Tongue (tissue), 2 donors: ENCODE data around the gene JMJD6. TPM values are rescaled to one million over a fixed set of nuclear protein-coding genes. Genes with fewer than 3 reads are reported as not detected.
"Not testable (repeated sequence)": the region's sequence is repeated elsewhere in the genome, so short reads cannot be mapped to it uniquely, and the experiment has no call there.

Experiments used
- DNase-seq: peaks from one replicate; pipeline ENCODE4 v3.0.0-alpha.2; 2015
- total RNA-seq: library from RNA; depleted of rRNA; stranded (reverse); fragments of >200 nt; gene quantifications from one replicate; pipeline ENCODE4 v1.2.3, GENCODE V29; 2014

JMJD6 gene
- 23.0 TPM for total RNA-seq

DNA sequence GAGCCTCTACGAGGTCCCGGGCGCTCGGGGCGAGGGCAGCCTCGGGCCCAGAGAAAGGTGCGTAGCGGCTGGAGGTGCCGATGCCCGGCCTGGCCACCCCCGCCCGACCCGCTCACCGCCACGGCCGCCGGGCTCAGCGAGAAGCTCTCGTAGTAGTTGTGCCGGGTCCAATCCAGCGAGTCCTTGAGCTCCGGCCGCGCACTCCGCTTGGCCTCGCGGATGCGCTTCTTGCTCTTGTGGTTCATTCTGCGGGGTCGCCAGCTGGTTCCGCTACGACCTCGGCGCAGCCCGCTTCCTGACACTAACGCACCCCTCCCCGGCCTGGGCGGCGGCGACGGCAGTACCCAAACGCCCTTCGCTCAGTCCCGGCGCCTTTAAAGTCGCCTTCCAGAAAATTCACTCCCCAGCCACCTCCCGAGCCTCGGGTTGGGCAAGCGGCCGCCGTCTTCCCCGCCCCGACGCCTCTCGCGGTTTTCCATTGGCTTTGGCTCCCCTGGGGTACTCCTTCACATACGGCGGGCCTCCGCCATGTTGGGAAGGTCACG lies at the start of gene JMJD6:
TSS of gene JMJD6 (minus strand) at position 376 of the 545 bp plus-strand sequence. CDS start at position 245, 131 bp downstream.
- DNase-seq = peak; percentile 98

GRCh38 chr17:76775021-76775600 lies 48.7 kb upstream of the JMJD6 start:
- DNase-seq = no peak

GRCh38 chr17:76772842-76773525 lies 46.6 kb upstream of the JMJD6 start:
- peak; percentile 73 for DNase-seq

DNA sequence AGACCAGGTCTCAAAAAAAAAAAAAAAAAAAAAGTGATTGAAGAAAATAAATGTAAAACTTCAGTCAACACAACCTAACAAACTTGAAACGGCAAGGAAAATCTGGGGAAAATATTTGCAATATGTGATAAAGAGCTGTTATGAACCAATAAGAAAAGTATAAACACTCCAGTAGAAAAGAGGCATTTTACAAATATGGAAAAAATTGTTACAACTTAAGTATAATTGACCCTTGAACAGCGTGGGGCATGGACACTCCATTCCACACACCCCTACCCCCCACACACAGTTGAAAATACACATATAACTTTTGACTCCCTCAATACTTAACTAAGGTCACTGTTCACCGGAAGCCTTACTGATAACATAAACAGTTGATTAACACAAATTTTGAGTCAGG lies 32.2 kb upstream of the JMJD6 start:
- no peak for DNase-seq

- DNase-seq = no peak
Measured at GRCh38 chr17:76757256-76757655, 30.9 kb upstream of the JMJD6 start.

DNA sequence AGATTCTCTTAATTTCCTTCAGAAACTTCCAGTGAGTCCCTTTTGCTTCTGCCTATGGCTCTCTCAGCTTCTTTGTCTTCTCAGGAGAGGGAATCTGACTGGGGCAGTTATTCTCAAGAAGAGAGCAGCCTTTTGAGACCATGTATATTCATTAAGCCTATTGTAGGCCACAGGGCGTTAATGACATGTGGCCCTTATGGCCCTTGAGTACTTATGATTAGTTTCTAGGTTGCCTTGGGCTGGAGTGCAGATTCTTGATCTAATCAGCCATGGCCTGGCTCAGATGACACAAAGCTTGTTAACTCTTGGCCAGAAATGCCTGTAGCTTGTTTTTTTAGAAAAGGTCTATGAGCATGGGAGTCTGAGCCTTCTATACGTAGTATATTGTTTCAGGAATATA lies 28.9 kb upstream of the JMJD6 start:
- DNase-seq = no peak

GRCh38 chr17:76753061-76753961 lies 26.9 kb upstream of the JMJD6 start:
- DNase-seq = no peak

DNA sequence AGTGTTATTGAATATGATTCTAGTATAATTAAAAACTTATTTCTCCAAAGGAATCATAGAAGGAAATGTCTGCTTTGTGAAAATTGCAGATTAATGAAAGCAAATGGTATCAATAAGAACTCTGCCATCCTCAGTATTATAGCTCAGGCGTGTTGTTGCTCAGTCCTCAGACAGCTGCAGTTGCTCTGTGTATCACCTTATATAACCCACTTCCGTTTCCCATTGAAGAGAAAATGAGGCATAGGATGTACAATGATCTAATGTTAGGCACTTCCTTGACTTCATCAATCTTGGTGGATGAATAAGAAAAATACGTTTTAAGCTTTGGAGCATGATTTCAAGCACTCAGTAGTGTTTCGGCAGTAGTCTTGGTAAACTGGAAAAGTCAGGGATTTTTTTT lies 25.6 kb upstream of the JMJD6 start:
- DNase-seq = no peak

- no peak for DNase-seq
Measured at GRCh38 chr17:76751416-76751993, 25.1 kb upstream of the JMJD6 start.

DNA sequence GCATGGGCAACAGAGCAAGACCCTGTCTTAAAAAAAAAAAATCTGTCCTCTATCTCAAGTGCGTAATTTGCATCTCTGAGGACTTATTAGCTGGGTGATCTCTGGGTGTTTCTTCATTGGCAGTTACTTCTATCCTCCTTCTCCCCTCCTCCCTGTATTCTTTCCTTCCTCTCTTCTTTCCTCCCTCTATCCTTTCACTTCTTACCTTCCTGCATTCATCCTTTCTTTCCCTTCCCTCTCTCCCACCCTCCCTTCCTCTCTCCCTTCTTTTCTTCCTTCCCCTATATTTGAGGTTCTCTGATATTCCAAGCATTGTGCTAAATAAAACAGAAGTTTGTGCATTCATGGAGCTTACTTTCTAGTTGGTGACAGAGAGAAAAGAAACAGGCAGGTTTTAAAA lies 22.3 kb upstream of the JMJD6 start:
- no peak for DNase-seq

- DNase-seq = peak; percentile 35
Measured at GRCh38 chr17:76747716-76748363, 21.4 kb upstream of the JMJD6 start.

DNA sequence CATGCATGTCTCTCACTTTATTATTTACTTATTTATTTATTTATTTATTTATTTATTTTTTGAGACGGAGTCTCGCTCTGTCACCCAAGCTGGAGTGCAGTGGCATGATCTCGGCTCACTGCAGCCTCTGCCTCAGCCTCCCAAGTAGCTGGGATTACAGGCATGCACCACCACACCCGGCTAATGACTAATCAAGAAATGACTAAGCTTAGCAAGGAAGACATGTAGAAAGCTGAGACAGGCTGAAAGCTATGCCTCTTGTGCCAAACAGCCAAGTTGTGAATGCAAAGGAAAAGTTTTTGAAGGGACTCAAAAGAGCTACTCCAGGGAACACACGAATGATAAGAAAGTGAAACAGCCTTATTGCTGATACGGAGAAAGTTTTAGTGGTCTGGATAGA lies 19.4 kb upstream of the JMJD6 start:
- not testable (repeated sequence) for DNase-seq

DNA sequence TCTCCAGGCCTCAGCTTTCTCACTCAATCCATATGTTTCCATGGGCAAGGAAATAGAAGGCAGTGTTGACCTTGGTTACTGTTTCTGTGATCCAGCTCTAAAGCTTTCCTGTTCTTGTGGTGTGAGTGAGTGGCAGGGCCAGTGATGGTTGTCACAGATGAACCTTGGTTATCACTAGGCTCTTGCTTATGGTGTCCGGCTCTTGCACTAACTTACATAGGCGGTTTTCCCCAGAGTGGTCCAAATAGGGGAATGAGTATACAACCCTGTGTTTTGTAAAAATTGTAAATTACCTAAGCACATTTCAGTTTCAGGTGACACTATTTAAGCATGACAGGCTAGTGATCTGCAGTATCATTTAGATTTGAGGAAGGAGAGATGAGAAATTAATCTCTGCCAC lies 18.3 kb upstream of the JMJD6 start:
- no peak for DNase-seq

- DNase-seq = no peak
Measured at GRCh38 chr17:76742958-76743357, 16.6 kb upstream of the JMJD6 start.

GRCh38 chr17:76740329-76741118 lies 14.1 kb upstream of the JMJD6 start:
- DNase-seq = peak; percentile 68

- DNase-seq = not testable (repeated sequence)
Measured at GRCh38 chr17:76739568-76740115, 13.2 kb upstream of the JMJD6 start.

- peak; percentile 47 for DNase-seq
Measured at GRCh38 chr17:76738468-76738850, 12.1 kb upstream of the JMJD6 start.

DNA sequence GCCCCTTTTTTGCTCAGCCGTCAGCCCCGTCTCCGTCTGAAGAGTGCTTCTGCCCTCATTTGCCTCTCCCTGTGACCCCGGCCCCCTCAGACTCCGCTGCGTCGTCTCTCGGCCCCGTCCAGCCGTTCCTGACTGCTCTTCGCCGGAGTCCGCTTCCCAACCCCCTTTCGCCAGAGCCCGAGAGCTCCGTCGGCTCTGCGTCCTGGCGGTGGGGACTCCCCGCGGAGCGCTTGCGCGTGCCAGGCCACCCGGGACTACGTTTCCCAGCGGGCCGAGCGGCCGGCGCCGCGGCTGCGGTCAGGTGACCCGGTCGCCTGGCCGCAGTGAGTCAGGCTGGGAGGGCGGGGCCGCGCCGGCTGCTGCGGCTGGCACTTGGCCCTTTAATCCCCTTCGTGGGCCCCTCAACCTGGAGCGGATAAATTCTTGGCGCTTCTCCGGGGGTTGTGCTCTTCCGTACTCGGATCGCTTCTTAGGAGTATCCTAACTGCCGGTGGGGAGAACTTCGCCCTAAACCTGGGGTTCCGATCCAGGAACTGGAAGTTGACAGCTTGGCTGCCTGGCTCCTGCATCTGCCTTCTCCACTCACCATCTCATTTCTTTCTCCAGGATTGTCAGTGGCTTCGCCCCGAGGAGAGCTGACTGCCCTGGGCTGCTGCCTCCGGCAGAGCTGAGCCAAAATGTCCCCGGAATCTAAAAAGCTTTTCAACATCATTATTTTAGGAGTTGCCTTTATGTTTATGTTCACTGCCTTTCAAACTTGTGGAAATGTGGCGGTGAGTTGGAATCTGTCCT lies 11.5 kb upstream of the JMJD6 start, which contains the start of gene MFSD11:
TSS of gene MFSD11 (plus strand) at position 444 of the 792 bp plus-strand sequence. CDS start at position 678, 234 bp downstream.
- DNase-seq = peak; percentile 98

- DNase-seq = peak; percentile 99
Measured at GRCh38 chr17:76737082-76737675, 10.8 kb upstream of the JMJD6 start, which contains the start of gene SRSF2. SRSF2 (minus strand) TSS chr17:76737331; CDS start chr17:76737160, 171 bp downstream.
